Measurements from ENCODE around the gene MAPK8IP3.

Gene MAPK8IP3

DNA sequence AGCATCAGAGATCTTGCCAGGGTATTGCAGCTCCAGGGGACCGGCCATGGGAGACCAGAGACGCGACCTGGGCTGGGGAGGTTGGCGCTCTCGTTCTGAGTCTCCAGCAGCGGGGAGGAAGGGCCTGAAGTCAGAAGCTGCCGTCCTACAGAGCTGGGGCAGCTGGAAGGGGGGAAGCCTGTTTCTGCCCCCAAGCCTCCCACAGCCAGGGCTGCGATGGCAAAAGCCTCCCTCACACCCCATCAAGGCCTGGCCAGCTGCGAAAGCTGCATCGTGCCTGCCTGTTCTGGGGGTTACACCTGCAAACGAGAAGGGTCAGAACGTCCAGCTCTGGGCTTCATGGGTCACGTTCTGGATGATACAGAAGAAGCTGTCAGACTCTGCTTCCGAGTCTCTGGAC lies 26.1 kb downstream of the MAPK8IP3 start:
- TF ChIP-seq, protein P1, sequence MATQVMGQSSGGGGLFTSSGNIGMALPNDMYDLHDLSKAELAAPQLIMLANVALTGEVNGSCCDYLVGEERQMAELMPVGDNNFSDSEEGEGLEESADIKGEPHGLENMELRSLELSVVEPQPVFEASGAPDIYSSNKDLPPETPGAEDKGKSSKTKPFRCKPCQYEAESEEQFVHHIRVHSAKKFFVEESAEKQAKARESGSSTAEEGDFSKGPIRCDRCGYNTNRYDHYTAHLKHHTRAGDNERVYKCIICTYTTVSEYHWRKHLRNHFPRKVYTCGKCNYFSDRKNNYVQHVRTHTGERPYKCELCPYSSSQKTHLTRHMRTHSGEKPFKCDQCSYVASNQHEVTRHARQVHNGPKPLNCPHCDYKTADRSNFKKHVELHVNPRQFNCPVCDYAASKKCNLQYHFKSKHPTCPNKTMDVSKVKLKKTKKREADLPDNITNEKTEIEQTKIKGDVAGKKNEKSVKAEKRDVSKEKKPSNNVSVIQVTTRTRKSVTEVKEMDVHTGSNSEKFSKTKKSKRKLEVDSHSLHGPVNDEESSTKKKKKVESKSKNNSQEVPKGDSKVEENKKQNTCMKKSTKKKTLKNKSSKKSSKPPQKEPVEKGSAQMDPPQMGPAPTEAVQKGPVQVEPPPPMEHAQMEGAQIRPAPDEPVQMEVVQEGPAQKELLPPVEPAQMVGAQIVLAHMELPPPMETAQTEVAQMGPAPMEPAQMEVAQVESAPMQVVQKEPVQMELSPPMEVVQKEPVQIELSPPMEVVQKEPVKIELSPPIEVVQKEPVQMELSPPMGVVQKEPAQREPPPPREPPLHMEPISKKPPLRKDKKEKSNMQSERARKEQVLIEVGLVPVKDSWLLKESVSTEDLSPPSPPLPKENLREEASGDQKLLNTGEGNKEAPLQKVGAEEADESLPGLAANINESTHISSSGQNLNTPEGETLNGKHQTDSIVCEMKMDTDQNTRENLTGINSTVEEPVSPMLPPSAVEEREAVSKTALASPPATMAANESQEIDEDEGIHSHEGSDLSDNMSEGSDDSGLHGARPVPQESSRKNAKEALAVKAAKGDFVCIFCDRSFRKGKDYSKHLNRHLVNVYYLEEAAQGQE (IDR thresholded peaks at IDR 0.05; ENCODE audit: low read depth) = no peak
- TF ChIP-seq NFIC (IDR thresholded peaks at IDR 0.05) (no peak), TEAD4 (IDR thresholded peaks at IDR 0.05) (no peak), YY1 (IDR thresholded peaks at IDR 0.05; ENCODE audit: low read depth) (no peak), TCF12 (IDR thresholded peaks at IDR 0.05; ENCODE audit: low read depth) (no peak), TAF1 (IDR thresholded peaks at IDR 0.05; ENCODE audit: low read depth) (no peak), CEBPB (IDR thresholded peaks at IDR 0.05) (no peak)

DNA sequence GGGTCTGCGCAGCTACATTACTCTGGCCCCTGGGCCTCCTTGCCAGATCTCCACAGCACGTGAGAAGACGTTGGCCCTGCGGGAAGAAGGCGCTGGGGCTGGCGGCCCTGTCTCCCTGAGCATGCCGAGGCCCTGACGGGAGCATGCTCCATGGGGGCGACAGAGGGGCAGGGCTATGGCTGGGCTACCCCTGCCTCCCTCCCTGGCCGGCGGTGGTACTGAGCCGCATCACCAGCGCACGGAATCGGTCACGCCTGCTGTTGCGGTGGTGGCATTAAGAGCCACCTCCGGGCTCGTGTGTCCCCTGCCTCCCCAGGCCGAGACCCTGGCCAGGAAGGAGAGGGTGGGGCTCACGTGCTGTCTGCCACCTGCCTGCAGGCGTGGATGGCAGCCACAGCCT lies 28.1 kb downstream of the MAPK8IP3 start:
- TF ChIP-seq CEBPB (IDR thresholded peaks at IDR 0.05) (no peak), TCF12 (IDR thresholded peaks at IDR 0.05; ENCODE audit: low read depth) (no peak), TAF1 (IDR thresholded peaks at IDR 0.05; ENCODE audit: low read depth) (no peak), CREB1 (IDR thresholded peaks at IDR 0.05; ENCODE audit: low read depth) (no peak), ZBTB7A (IDR thresholded peaks at IDR 0.05; ENCODE audit: low read depth) (no peak), NFIC (IDR thresholded peaks at IDR 0.05) (no peak), EGR1 (IDR thresholded peaks at IDR 0.05) (no peak), FOXM1 (IDR thresholded peaks at IDR 0.05; ENCODE audit: borderline replicate concordance, low read depth) (no peak)
- TF ChIP-seq, protein P2, sequence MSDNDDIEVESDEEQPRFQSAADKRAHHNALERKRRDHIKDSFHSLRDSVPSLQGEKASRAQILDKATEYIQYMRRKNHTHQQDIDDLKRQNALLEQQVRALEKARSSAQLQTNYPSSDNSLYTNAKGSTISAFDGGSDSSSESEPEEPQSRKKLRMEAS (IDR thresholded peaks at IDR 0.05) = no peak
- TF ChIP-seq, protein P3, sequence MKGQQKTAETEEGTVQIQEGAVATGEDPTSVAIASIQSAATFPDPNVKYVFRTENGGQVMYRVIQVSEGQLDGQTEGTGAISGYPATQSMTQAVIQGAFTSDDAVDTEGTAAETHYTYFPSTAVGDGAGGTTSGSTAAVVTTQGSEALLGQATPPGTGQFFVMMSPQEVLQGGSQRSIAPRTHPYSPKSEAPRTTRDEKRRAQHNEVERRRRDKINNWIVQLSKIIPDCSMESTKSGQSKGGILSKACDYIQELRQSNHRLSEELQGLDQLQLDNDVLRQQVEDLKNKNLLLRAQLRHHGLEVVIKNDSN (IDR thresholded peaks at IDR 0.05) = no peak

DNA sequence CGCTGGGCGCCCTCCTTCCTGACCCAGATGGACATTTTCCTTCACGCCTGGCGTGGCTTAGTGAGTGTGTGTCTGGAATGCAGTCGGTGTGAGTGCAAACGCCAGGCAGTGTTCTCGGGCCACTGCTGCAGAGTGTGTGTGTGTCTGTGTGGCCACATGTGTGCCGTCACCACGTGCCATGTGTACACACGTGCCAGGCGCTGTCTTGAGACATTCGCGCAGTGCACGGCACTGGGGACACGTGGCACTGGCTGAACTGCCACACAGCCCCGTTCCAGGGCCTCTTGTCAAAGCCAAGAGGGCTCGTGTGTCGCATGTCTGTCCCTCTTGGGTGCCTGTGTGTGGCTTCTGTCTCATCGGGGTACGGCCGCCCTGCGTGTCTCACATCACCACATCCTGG lies 28.8 kb downstream of the MAPK8IP3 start:
- no peak for TF ChIP-seq RAD21 (IDR thresholded peaks at IDR 0.05; ENCODE audit: low read depth)
- no peak for TF ChIP-seq NFIC (IDR thresholded peaks at IDR 0.05)
- no peak for TF ChIP-seq TCF12 (IDR thresholded peaks at IDR 0.05; ENCODE audit: low read depth)
- no peak for TF ChIP-seq CEBPB (IDR thresholded peaks at IDR 0.05)
- TF ChIP-seq CREB1 (IDR thresholded peaks at IDR 0.05; ENCODE audit: low read depth) = no peak
- TF ChIP-seq, protein P2 (IDR thresholded peaks at IDR 0.05) = no peak
- TF ChIP-seq TAF1 (IDR thresholded peaks at IDR 0.05; ENCODE audit: low read depth) = no peak
- no peak for TF ChIP-seq EP300 (IDR thresholded peaks at IDR 0.05; ENCODE audit: borderline replicate concordance)
- TF ChIP-seq EGR1 (IDR thresholded peaks at IDR 0.05) = no peak
- no peak for TF ChIP-seq YY1 (IDR thresholded peaks at IDR 0.05; ENCODE audit: low read depth)
- no peak for TF ChIP-seq FOXM1 (IDR thresholded peaks at IDR 0.05; ENCODE audit: borderline replicate concordance, low read depth)
- TF ChIP-seq, protein P3 (IDR thresholded peaks at IDR 0.05) = no peak
- TF ChIP-seq TEAD4 (IDR thresholded peaks at IDR 0.05) = no peak
- no peak for TF ChIP-seq ZBTB7A (IDR thresholded peaks at IDR 0.05; ENCODE audit: low read depth)
- TF ChIP-seq, protein P1 (IDR thresholded peaks at IDR 0.05; ENCODE audit: low read depth) = no peak

DNA sequence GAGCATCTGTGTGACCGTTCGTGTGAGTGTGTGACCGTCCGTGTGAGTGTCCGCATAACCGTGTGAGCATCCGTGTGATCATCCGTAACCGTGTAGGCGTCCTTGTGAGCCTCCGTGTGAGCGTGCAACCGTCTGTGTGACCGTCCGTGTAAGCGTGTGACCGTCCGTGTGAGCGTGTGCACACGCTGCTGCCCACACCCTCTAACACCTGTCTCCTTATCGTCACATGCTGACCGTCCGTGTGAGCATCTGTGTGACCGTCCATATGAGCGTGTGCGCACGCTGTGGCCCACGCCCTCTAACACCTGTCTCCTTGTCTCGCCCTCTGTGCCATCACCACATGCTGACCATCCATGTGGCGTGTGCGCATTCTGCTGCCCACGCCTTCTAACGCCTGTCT lies 34.2 kb downstream of the MAPK8IP3 start:
- TF ChIP-seq CREB1 (IDR thresholded peaks at IDR 0.05; ENCODE audit: low read depth) (no peak), TAF1 (IDR thresholded peaks at IDR 0.05; ENCODE audit: low read depth) (no peak)
- TF ChIP-seq, protein P2 (IDR thresholded peaks at IDR 0.05) = no peak
- TF ChIP-seq, protein P1 (IDR thresholded peaks at IDR 0.05; ENCODE audit: low read depth) = no peak
